Coronary artery (tissue), 2 donors: ENCODE results near the gene AP3B1.

Experiments used
- DNase-seq: peaks from one replicate; pipeline ENCODE4 v3.0.0-alpha.2; 2017; ENCODE audit warnings: low spot score
- H3K27ac ChIP-seq, 2 donors: fragments of 200-600 bp; sonication (generic); one replicate each; pipeline ENCODE4 v1.5.1; 2016 to 2019
- H3K4me3 ChIP-seq: fragments of 200-600 bp; sonication (generic); 2 replicates; pipeline ENCODE4 v1.5.1; 2016; ENCODE audit warnings: mild to moderate bottlenecking, moderate library complexity
- TF ChIP-seq, protein P1 (sequence below): fragments of 200-600 bp; sonication (generic); IDR thresholded peaks from one replicate; pipeline ENCODE4 v1.5.1; 2019; ENCODE audit warnings: antibody characterized with exemption

AP3B1 gene

DNA sequence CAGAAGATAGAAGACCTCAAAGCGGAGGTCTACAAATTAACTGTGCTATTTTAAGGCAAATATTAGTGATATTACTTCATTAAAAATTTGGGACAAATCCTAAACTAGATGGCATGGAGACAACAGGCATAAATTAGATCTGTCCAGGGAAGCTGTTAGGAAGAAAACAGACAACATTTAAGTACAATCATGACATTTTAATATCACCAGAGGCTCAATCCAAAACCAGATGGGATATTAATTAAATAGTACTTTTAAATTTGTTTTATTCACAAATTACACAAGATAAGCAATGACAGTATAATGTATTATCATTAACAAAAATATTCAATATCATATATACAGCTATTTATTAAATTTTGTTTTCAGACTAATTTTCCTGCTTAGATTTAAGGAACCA is 161.1 kb downstream of the AP3B1 start:
- TF ChIP-seq, protein P1, sequence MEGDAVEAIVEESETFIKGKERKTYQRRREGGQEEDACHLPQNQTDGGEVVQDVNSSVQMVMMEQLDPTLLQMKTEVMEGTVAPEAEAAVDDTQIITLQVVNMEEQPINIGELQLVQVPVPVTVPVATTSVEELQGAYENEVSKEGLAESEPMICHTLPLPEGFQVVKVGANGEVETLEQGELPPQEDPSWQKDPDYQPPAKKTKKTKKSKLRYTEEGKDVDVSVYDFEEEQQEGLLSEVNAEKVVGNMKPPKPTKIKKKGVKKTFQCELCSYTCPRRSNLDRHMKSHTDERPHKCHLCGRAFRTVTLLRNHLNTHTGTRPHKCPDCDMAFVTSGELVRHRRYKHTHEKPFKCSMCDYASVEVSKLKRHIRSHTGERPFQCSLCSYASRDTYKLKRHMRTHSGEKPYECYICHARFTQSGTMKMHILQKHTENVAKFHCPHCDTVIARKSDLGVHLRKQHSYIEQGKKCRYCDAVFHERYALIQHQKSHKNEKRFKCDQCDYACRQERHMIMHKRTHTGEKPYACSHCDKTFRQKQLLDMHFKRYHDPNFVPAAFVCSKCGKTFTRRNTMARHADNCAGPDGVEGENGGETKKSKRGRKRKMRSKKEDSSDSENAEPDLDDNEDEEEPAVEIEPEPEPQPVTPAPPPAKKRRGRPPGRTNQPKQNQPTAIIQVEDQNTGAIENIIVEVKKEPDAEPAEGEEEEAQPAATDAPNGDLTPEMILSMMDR: no peak
- H3K4me3 ChIP-seq: no peak overlapping the region
- H3K27ac ChIP-seq: no peak overlapping the region
- no peak for DNase-seq

DNA sequence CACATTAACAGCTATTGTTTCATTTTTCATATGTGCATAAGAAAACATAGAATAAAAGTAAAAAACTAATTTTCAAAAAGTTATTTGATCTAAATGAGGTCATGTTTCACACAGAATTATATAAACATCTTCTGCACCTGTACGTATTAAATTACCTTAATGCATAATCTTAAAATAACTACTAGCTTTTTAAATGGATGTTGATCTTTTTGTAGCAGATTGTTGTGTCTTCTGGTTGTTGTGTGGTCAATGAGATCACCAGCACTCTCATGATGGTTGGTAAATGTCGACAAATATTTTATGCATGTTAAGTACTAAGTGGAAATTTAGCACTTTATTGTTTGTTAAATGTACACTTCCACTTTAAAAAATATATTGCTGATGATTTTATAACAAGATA is 162.0 kb downstream of the AP3B1 start:
- no peak for DNase-seq
- H3K27ac ChIP-seq: no peak overlapping the region
- TF ChIP-seq, protein P1: no peak

DNA sequence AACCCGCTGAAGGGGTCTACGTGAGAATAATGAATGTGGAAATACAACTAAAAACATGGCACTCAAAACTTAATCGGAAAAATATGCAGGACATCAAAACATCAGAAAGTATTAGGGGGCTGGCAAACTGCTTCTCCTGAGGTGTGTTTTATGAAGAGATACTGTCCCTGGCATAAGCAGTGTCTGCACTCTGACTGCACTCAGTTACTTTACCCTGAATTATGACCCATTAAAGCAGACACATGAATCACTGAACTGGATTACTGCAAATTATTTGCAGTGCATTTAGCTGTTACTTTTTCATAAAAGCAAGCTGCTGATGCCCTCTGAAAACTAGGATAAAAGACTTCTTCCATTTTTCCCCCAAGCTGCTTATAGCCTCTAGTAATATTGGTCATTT is 164.9 kb downstream of the AP3B1 start:
- no peak for DNase-seq
- TF ChIP-seq, protein P1: no peak
- no peak overlapping the region for H3K4me3 ChIP-seq
- H3K27ac ChIP-seq: no peak overlapping the region

More for the DNA sequence above, 162.0 kb downstream of the AP3B1 start:
- no peak overlapping the region for H3K4me3 ChIP-seq

DNA sequence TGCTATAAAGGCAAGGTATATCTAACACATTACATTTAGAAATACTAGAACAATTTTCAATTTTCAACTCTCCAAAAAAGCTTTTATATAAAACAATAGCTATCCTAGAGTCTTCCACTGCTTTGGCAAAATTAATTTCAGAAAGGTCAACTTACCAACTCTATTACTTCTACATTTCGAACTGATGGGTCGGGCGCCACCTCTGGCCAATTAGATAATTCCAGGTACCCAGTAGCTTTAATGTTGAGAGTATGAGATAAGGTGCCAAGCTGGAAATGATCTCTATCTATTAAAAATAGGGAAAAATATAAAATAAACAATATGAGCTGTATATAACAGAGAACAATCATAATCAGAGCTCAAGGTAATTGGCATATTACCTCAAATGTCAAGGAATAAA is 166.6 kb downstream of the AP3B1 start:
- DNase-seq: no peak
- Histone ChIP-seq H3K27ac (no peak overlapping the region), H3K4me3 (no peak overlapping the region)
- TF ChIP-seq, protein P1: no peak

DNA sequence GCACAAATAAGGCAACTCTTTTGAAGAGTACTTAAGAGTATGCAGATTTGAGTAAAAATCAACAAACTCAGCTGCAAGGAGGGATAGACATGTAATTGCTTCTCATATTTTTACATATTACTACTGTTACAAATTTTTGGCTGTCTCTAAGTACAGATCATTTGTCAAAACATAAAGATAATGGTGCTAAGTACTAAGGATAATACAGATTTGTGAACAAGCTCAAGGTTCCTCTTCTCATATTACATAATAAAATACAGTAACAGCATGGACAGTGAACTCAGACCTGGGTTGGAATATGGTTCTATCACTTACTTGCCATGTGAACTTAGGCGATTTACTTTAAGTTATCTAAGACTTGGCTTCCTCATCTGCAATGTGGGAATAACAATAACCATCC is 168.0 kb downstream of the AP3B1 start:
- DNase-seq: no peak
- Histone ChIP-seq H3K4me3 (no peak overlapping the region), H3K27ac (no peak overlapping the region)
- TF ChIP-seq, protein P1: no peak

DNA sequence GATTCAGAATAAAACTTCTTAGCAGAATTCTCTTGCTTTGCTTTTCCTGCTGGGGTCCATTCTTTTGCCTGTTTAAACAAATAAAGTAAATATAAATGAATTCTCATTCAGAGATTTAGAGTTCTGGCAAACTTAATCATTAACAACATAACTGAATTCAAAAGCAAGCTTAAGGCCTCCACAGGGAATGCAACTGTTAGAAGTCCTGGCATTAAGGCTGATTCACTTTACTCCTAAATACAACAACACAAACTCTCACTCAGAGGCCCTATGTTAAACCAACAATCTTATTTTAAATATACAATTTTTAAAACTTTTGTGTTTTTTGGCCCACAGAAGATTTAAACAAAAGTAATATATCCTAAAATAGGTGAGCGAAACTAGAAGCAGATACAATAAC is 178.3 kb downstream of the AP3B1 start:
- Histone ChIP-seq H3K4me3 (no peak overlapping the region), H3K27ac (no peak overlapping the region)
- DNase-seq: no peak
- TF ChIP-seq, protein P1: no peak

DNA sequence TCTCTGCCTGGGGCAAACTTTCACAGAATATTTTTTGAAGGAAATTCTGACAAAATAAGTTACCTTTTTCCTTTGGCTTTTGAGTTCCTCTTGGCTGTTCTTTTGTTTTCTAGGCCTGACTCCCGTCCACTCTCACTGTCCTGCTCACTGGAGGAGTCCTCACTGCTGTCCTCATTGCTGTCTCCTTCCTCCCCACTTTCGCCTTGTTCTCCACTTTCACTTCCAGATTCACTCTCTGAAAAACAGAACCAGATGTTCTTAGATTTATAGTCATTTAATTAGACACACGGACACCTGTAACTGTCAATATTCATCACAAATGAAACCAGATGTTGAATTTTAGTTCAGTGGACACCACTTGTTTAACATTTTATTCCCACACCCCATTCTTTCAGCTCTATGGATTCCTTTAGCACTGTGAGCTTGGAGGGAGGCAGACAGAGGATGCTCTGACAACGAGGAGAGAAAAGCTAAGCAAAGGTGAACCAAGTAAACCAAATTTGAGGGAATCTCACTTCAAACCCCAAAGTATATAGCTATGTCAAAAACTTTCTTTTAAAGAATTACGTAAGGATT is 180.7 kb downstream of the AP3B1 start:
- no peak overlapping the region for H3K27ac ChIP-seq
- no peak overlapping the region for H3K4me3 ChIP-seq
- DNase-seq: no peak
- TF ChIP-seq, protein P1: no peak
